Renal pelvis (tissue), 4 donors: ENCODE results near the gene PLAAT4. TPM values are rescaled to one million over a fixed set of nuclear protein-coding genes. Genes with fewer than 3 reads are reported as not detected.
"Not testable (repeated sequence)": the region's sequence is repeated elsewhere in the genome, so short reads cannot be mapped to it uniquely, and the experiment has no call there.

Source experiments
- DNase-seq: peaks from one replicate; pipeline ENCODE4 v3.0.0-alpha.2; 2013
- polyA plus RNA-seq, 3 donors: library from polyadenylated mRNA; unstranded; fragments of 120-200 nt; gene quantifications; one replicate each; pipeline ENCODE4 v1.2.1, GENCODE V29; 2013; ENCODE audit not compliant: insufficient read length in 3 of 3

PLAAT4 gene
- polyA plus RNA-seq, 3 donors, result 9.0 to 10.0 (median 9.8) TPM

- DNase-seq, result no peak
These were observed 28.3 kb downstream of the PLAAT4 start for GRCh38 chr11:63564784-63565350.

- DNase-seq, result peak; percentile 81
These were observed 30.6 kb downstream of the PLAAT4 start for GRCh38 chr11:63567044-63567840.

- DNase-seq, result no peak
These were observed 33.0 kb downstream of the PLAAT4 start for GRCh38 chr11:63569570-63569969.

- DNase-seq, result no peak
These were observed 35.5 kb downstream of the PLAAT4 start for GRCh38 chr11:63572026-63572688.

- DNase-seq, result peak; percentile 69
These were observed 37.6 kb downstream of the PLAAT4 start for GRCh38 chr11:63573881-63574855.

- DNase-seq, result no peak
These were observed 38.4 kb downstream of the PLAAT4 start for GRCh38 chr11:63574856-63575602.

GRCh38 chr11:63578882-63579281 is 42.3 kb downstream of the PLAAT4 start:
- DNase-seq, result not testable (repeated sequence)

GRCh38 chr11:63581224-63581623 is 44.6 kb downstream of the PLAAT4 start:
- not testable (repeated sequence) for DNase-seq

- no peak for DNase-seq
These were observed 46.7 kb downstream of the PLAAT4 start for GRCh38 chr11:63583357-63583677.

- DNase-seq, result no peak
These were observed 50.0 kb downstream of the PLAAT4 start for GRCh38 chr11:63586451-63587166.

GRCh38 chr11:63589000-63589399 is 52.4 kb downstream of the PLAAT4 start:
- no peak for DNase-seq

- DNase-seq, result no peak
These were observed 53.6 kb downstream of the PLAAT4 start for GRCh38 chr11:63590024-63590788.

- DNase-seq, result no peak
These were observed 56.4 kb downstream of the PLAAT4 start for GRCh38 chr11:63592975-63593395.

GRCh38 chr11:63595296-63595695 is 58.7 kb downstream of the PLAAT4 start:
- no peak for DNase-seq

Other genes with a start within 250 kb of the PLAAT4 start
- gene SLC22A9, start 167.0 kb upstream of the PLAAT4 start, polyA plus RNA-seq, result under 1 TPM in 1 of 3 donors, not detected in 2; 0.03 TPM
- under 1 TPM; 0.26 to 0.50 (median 0.48) TPM for gene PLAAT5, start 45.6 kb upstream of the PLAAT4 start, polyA plus RNA-seq
- gene LGALS12, start 30.7 kb upstream of the PLAAT4 start, polyA plus RNA-seq, result under 1 TPM; 0.28 to 0.34 (median 0.31) TPM
- under 1 TPM in 2 of 3 donors, not detected in 1; 0.31 to 0.34 TPM for gene PLAAT2, start 26.6 kb downstream of the PLAAT4 start, polyA plus RNA-seq
- 10 to 100 TPM; 18.8 to 22.6 (median 22.5) TPM for gene PLAAT3, start 77.6 kb downstream of the PLAAT4 start, polyA plus RNA-seq
- 10 to 100 TPM; 15.3 to 17.2 (median 15.7) TPM for gene ATL3, start 134.6 kb downstream of the PLAAT4 start, polyA plus RNA-seq
- gene RTN3, start 144.7 kb downstream of the PLAAT4 start, polyA plus RNA-seq, result 100 to 1,000 TPM; 160 to 173 (median 160) TPM
- gene ZFTA, start 232.0 kb downstream of the PLAAT4 start, polyA plus RNA-seq, result 10 to 100 TPM; 42.9 to 52.7 (median 50.6) TPM